GM21360 (cell line): ENCODE data around the gene SAC3D1.
"Not testable (repeated sequence)": the region's sequence is repeated elsewhere in the genome, so short reads cannot be mapped to it uniquely, and the experiment has no call there.

ENCODE experiments used
- ATAC-seq: cut with Tn5 transposase; IDR thresholded peaks from one replicate; pipeline ENCODE4 v1.9.1; 2021; ENCODE audit warnings: mild to moderate bottlenecking, moderate library complexity; ENCODE audit not compliant: unreplicated experiment

SAC3D1 gene

DNA sequence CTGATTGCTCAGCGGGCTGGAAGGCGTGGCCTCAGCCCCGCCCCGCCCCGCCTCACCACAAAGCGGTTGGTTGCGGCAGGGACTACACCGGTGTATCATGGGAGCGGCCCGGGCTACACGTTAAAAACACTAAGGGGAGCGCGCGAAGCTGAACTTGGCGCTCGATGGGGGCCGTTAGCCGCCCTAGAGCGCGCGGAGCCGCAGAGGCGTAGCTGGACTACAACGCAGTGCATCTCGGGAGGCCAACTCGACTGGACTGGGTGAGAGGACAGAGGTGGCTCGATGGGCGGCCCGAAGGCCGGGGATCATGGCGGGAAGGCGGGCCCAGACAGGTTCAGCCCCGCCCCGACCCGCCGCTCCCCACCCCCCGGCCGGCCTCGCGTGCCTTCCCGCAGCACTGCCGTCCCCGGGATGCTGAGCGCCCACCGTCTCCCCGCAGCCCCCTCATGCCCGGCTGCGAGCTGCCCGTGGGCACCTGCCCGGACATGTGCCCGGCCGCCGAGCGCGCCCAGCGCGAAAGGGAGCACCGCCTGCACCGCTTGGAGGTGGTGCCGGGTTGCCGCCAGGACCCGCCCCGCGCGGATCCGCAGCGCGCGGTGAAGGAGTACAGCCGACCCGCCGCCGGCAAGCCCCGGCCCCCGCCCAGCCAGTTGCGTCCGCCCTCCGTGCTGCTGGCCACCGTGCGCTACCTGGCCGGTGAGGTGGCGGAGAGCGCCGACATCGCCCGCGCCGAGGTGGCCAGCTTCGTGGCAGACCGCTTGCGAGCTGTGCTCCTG, at the start of gene SAC3D1:
SAC3D1 (plus strand) TSS at position 364 of the 776 bp plus-strand sequence; CDS start at position 447, 83 bp downstream.
- peak; percentile 79 for ATAC-seq

DNA sequence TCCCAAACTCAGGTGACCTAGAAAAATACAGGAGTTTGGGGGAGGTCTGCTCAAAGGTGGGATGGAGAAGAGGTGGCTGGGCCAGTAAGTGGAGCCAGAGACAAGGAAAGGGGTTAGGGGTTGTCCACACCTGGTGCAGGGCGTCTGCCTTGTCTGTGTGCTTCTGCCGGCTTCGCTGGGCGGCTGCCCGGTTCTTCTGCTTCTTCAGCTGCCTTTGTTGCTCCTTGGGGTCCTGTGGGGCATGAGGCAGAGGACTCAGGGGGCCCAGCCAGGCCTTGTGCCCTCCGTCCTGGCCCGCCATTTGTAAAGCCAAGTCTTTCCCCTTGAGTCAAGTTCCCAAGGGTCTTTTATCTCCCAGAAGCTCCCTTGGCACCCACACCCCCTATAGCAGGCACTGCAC, 46.7 kb upstream of the SAC3D1 start:
- no peak for ATAC-seq

DNA sequence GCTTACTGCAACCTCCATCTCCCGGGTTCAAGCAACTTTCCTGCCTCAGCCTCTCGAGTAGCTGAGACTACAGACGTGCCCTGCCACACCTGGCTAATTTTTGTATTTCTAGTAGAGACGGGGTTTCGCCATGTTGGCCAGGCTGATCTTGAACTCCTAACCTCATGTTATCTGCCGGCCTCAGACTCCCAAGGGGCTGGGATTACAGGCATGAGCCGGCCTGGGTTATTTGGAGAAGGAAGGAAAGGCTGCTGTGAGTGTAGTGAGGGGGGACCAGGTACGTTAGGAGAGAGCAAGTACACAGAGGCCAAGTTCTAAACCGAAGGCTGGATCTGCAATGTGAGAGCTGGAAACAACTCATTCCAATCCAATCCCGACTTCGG, 44.7 kb upstream of the SAC3D1 start:
- no peak for ATAC-seq

DNA sequence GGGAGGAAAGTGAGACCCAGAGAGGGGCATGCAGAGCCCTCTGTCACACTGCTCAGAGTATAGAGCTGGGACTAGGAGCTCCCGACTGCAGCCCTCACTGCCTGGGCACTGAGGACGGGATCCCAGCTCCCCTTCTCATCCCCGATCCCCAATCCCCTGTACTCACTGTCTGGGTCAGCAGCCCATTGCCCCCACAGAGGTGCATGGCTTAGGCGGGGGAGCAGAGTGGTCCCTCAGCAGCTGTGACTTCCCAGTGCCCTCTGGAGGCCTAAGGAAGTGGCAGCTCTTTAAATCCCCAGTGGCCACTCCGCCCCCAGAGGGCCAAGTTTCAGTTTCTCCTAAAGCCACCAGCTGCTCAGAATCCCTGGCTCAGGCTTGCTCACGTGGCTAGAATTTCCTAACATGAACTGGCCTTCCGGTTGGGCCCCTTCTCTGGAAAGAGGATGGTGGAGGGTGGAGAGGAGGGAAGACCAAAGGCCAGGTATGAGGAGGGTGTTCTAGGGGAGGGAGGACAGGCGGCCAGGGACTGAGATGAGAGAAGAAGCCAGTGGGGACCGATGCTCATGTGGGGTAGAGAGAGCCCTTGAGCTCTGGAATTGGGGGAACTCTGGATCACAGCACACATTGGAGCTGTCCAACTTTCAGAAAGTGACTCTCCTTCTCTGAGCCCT, 44.2 kb upstream of the SAC3D1 start, which contains the start of gene BATF2:
BATF2 (minus strand) TSS at position 262 of the 671 bp plus-strand sequence; CDS start at position 205, 57 bp downstream.
- no peak for ATAC-seq

DNA sequence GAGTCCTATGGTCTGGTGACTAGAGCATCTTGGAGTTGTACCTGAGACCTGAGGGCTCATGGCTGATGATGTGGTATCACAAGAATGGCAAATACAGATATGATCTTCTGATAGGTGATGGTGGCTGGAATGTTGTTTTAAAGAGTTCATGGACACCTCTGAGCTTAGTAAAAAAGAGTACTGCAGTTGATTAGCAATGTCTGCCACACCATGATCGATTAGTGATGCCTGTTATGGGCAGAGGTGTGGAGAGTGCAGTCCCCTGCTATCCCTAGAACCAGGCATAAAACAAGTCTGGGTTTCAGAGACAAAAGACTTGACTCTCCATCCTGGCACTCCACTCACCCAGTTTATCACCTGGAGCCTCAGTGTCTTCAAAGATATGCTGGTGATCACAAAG, 42.9 kb upstream of the SAC3D1 start:
- no peak for ATAC-seq

DNA sequence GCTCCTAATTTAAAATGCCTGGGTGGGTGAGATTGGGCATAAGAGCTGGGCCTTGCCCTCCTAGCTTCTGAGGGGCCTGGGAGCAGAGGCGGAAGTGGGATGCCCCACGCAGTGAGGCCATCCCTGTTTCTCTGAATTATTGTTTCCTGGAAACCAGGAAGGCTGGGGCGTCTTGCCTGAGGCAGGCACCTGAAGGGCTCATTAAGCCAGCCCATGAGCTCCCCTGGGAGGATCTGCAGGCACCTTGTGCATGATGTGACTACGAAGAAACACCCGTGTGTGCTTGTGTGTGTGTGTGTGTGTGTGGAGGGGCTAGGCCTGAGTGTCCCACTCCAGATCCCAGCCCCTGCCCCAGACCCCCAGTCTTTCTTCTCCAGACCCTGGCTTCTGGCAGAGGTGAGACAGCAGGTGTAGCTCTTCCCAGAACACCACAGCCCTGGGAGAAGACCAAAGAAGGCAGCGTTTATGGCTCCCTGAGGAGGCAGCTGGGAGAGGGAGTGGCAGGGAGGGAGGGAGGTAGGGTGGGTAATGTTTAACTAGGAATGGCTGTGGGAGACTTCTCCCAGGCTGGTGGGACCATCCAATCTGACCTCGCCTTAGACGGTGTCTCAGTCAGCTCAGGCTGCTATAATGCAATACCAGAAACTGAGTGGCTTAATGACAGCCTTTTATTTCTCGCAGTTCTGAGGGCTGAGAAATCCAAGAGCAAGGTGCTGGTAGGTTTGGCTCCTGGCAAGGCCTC, 42.1 kb upstream of the SAC3D1 start:
- no peak for ATAC-seq

DNA sequence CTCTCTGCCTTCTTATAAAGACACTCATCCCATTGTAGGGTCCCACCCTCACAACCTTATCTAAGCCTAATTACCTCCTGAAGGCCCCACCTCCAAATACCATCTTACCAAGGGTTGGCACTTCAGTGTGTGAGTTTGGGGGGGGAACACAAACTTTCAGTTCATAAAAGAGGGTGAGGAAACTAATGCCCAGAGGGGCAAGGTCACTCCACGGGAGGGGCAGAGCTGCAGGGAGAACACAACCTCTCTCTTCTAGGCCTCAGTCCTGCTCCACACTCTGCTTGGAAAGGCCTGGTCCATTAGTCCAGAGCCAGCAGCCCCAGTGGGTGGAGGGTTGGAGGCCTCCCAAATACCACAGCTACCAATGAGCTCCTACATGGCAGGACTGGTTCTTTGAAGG, 41.5 kb upstream of the SAC3D1 start:
- ATAC-seq = no peak

DNA sequence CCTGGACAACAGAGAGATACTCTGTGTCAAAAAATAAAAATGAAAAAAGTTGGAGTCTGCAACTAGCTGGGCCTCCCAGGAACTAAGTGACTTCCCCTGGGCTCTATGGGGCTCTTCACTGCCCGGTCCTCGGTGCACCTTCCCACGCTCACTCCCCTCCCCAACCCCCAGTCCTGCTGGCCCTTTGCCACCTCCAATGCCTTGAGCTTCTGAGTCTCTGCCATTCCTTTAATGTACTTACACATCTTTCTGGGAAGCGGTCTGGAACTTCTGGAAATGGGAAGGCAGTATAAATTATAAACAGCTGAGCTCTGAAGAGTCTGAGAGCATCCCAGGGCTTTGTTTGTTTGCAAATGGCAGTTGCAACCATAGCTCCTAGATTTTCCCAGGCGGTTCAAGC, 38.3 kb upstream of the SAC3D1 start:
- ATAC-seq = no peak

DNA sequence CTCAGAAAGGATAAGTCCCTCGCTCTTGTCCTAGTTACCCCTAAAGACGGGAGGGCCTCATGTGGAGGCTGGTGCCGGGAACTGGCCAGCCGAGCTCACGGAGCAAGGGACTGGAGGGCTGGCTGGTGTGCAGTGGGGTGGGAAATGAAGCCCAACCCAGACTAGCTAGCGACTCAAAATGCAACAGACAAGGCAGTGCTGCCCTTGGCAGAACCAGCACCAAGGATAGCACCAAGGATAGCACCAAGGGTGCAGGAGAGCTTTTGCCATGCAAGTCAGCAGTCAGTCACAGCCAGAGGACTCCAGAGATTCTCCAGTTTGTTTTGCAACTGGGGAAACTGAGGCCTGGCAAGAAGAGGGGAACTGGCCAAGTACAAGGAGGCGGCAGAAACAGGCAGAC, 37.7 kb upstream of the SAC3D1 start:
- no peak for ATAC-seq

DNA sequence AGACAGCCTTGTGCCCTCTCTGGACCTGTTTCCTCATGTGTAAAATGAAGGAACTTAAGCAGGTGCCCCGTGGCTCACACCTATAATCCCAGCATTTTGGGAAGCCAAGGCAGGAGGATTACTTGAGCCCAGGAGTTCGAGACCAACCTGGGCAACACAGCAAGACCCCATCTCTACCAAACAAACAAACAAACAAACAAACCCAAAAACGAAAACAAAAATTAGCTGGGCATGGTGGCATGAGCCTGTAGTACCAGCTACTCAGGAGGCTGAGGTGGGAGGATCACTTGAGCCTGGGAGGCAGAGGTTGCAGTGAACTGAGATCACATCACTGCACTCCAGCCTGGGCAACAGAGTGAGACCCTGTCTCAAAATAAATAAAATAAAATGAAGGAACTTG, 37.0 kb upstream of the SAC3D1 start:
- not testable (repeated sequence) for ATAC-seq

DNA sequence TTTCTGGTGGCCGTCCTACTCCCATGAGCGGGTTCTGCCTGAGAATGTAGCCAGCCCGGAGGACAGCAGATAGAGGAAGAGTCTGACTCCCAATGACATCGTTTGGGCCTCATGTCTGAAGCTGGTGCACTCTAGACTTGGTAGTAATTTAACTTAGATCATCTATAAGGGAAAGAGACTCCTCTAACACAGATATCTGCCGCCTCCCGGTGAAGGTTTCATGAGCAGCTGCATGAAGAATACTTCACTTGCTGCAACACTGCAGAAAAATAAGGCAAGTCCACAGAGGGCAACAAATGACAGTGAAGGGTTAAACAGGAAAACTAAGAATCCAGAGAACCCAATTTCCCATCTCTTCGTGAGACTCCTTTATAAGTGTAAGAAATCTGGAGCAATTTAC, 33.0 kb upstream of the SAC3D1 start:
- no peak for ATAC-seq

DNA sequence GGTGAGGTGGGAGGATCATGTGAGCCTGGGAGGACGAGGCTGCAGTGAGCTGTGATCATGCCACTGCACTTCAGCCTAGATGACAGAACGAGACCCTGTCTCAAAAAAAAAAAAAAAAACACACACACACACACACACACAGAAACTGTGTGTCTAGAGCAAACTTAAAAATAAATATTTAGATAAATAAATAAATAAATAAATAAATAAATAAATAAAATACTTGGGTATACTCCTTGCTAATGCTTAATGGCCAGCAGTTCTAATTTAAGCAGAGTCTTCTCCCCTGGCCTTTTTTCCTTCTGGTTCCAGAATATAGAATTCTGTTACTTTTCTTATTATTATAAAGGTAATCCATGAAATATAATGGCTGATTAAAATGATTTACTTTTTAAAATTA, 32.1 kb upstream of the SAC3D1 start:
- no peak for ATAC-seq

DNA sequence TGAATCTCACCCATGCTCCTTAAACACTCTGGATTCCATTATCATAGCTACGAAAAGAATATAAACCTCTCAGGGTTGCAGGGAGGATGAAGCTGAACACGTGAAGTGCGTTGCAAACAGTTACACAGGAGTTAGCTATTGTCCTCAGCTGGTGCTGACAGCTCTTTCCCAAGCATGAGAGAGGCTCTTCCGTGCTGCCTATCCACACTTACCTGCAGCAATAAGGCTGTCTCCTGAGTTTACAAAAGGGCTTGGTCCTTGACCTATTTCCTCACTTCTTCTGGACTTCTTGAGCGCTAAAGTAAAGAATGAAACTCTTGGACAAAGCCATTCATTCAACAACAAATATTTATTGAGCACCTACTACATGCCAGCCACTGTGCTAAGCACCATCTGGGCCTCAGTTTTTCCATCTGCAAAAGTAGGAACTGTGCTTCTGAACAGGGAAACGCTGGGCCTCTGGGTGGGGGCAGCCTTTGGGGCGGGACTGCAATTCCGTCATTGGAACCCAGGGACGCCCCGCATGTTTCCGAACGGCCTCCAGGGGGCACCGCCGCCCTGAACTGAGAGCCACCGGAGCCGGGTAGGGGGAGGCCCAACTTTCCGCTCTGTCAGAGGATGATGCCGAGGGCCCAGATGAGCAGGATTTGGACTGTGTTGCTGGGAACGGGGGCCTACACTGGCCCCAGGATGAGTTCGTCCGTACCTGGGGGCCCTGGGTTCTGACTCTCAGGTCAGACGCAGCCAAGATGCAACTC, 27.7 kb upstream of the SAC3D1 start:
- peak; percentile 70 for ATAC-seq

DNA sequence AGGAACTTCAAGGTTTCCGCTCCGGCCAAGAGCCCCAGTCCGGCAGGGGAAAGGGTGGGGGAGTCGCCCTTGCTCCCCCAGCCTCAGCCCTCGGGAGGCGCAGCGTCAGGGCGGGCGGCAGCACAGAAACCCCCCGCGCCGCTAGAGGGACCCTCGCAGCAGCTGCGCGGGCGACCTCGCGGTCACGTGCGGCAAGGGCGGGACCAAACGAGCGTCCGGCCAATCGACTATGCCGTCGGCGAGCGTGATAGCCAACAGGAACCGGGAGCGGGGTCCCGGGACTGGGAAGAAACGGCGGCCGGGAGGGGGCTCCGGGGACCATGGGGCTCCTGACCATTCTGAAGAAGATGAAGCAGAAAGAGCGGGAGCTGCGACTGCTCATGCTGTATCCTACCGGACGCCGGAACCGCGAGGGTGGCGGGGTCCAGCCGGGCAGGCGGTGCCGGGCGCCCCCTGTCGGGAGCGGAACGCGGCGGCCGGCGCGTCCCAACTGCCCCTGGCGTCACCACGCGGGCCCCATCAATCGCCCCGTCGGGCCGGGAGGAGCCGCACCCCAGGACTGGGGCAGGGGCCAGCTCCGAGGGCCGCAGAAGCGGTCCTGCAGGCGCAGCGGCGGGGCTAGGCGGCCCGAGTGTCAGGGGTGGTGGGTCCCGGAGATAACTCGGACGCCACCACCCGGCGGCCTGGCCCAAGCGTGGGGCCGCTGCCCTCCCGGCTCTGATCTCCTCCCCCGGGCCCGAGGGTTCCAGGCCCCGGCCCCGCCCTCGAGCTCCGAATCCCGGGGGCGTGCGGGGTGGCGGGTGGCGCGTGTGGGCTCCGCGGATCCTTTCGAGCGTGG, 26.9 kb upstream of the SAC3D1 start, which contains the start of gene ARL2:
ARL2 (plus strand) TSS at position 273 of the 838 bp plus-strand sequence; CDS start at position 321, 48 bp downstream.
- ATAC-seq = peak; percentile 65

DNA sequence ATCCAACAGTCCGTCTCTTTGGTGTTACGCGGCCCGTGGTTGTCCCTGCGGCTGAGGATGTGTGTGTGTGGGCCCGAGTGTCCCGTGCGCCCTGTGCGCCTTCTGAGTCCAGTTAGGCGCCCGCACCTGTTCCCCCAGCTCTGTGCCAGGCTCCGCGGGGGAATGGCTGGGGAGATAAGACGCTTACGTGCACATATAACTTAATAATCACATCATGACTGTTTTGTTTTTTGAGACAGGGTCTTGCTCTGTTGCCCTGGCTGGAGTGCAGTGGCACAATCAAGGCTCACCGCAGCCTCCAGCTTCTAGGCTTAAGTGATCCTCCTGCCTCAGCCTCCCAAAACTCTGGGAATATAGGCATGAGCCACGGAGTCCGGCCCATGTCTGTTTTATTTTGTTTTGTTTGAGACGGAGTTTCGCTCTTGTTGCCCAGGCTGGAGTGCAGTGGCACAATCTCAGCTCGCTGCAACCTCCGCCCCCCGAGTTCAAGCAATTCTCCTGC, 26.2 kb upstream of the SAC3D1 start:
- no peak for ATAC-seq

DNA sequence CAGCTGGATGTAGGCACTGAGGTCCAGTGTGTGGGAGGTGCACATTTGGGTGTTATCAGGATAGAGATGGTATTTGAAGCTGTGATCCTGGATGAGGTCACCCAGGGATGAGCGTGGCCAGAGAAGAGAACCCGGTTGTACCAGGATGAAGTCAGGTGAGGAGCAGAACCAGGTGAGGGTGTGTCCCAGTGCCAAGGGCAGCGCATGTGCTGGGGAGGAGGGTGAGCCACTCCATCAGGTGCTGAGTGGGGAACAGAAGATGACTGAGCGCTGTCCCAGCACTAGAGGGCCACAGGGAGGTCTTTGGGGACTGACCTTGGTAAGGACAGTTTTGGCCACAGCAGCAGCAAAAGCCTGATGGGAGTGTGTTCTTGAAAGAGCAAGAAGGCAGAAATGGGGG, 24.3 kb upstream of the SAC3D1 start:
- no peak for ATAC-seq

DNA sequence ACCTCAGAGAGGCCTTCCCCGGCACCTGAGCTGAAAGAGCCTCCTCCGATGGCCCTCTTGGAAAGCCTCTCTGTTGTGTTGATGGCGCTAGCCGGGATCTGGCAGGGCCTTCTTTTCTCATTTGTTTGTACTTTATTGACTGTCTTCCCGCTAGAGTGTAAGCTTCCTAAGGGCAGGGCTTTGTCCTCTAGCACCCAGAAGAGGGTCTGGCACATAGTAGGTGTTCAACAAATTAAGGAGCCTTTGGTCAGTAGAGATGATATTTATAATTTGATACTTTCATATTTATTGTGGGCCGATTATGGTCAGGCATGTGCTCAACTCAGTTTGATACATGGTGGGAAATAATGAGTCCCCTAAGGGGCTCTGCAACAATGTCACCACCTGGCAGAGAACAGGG, 23.1 kb upstream of the SAC3D1 start:
- no peak for ATAC-seq

DNA sequence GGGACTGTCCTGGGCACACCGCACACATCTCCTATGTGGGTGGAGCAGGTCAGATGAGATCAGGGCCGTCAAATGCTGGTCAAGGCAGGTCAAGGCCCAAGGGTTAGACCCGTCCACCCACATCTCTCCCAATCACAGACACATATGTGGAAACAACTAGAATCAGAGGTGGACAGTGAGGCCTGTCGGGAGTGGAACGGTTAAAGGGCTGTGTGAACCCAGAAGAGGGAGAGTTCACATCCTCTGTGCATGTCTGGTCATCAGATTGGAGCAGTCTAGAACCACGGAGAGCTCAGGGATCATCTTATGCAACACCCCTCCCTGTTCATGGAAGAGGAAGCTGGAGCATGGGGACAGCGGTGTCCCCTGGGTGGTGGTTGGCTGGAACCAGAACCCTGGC, 21.2 kb upstream of the SAC3D1 start:
- no peak for ATAC-seq

DNA sequence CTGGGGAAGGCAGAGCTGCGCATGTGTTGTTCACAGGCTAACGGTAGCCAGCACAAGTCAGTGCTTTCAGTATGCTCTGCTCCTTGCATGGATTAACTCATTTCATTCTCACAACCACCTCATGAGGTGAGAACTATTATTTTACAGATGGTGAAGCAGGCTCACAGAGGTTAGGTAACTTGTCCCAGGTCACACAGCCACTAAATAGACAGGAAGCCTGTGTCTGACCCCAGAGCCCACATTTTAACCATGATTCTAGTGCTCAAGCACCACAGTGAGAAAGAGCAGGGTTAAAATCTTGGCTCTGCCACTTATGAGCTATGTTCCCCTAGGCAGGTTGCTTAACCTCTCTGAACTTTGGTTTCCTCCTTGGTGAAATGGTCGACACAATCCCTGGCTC, 20.0 kb upstream of the SAC3D1 start:
- no peak for ATAC-seq

DNA sequence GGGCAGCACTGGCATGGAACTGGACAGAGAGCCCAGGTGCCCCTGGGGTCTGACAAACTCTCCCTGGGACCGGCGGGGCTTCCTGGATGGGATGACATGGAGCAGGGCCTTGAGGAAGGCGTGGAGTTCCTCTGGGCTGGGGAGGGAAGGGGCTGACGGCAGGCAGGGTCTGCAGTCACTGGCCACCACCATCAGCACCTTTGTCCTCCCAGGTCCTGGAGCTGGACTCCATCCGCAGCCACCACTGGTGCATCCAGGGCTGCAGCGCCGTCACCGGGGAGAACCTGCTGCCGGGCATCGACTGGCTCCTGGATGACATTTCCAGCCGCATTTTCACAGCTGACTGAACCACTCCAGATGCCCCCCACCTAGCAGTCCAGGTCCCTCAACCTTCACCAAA, 19.5 kb upstream of the SAC3D1 start:
- no peak for ATAC-seq
